Activated CD8-positive, alpha-beta memory T cell treated with anti-CD3 and anti-CD28 coated beads for 4 hours (primary cell): ENCODE data around the gene ZDHHC14.
"Not testable (repeated sequence)": the region's sequence is repeated elsewhere in the genome, so short reads cannot be mapped to it uniquely, and the experiment has no call there.

Experiments used
- DNase-seq, 2 donors: peaks; one replicate each; pipeline ENCODE4 v3.0.0-alpha.2; 2020; ENCODE audit warnings: low read depth in 2 of 2

ZDHHC14 gene

GRCh38 chr6:157380458-157380778 is 572 bp upstream of the ZDHHC14 start:
- DNase-seq: no peak

GRCh38 chr6:157381631-157382621 is 936 bp downstream of the ZDHHC14 start:
- DNase-seq: peak; percentile 35

GRCh38 chr6:157382821-157383220 is 1.8 kb downstream of the ZDHHC14 start:
- no peak for DNase-seq

- DNase-seq: no peak
These were observed 2.5 kb downstream of the ZDHHC14 start for GRCh38 chr6:157383471-157383870.

- not testable (repeated sequence) for DNase-seq
These were observed 4.0 kb downstream of the ZDHHC14 start for GRCh38 chr6:157384962-157385361.

- no peak for DNase-seq
These were observed 4.5 kb downstream of the ZDHHC14 start for GRCh38 chr6:157385482-157385881.

- DNase-seq: no peak
These were observed 5.0 kb downstream of the ZDHHC14 start for GRCh38 chr6:157386023-157386422.

- no peak for DNase-seq
These were observed 5.5 kb downstream of the ZDHHC14 start for GRCh38 chr6:157386454-157386853.

- DNase-seq: no peak
These were observed 7.9 kb downstream of the ZDHHC14 start for GRCh38 chr6:157388924-157389323.

- DNase-seq: no peak
These were observed 9.5 kb downstream of the ZDHHC14 start for GRCh38 chr6:157390273-157391060.

GRCh38 chr6:157392927-157393668 is 12.1 kb downstream of the ZDHHC14 start:
- DNase-seq: no peak

GRCh38 chr6:157393669-157394327 is 12.8 kb downstream of the ZDHHC14 start:
- no peak for DNase-seq

GRCh38 chr6:157395199-157395598 is 14.2 kb downstream of the ZDHHC14 start:
- DNase-seq: not testable (repeated sequence)

- DNase-seq: no peak
These were observed 15.0 kb downstream of the ZDHHC14 start for GRCh38 chr6:157396026-157396425.

- DNase-seq: no peak
These were observed 16.7 kb downstream of the ZDHHC14 start for GRCh38 chr6:157397660-157398059.

GRCh38 chr6:157398151-157398550 is 17.2 kb downstream of the ZDHHC14 start:
- DNase-seq: no peak

GRCh38 chr6:157400676-157401075 is 19.7 kb downstream of the ZDHHC14 start:
- DNase-seq: no peak

GRCh38 chr6:157401734-157402338 is 20.8 kb downstream of the ZDHHC14 start:
- no peak for DNase-seq

GRCh38 chr6:157402996-157403685 is 22.2 kb downstream of the ZDHHC14 start:
- DNase-seq: no peak

- no peak for DNase-seq
These were observed 22.7 kb downstream of the ZDHHC14 start for GRCh38 chr6:157403686-157404051.

GRCh38 chr6:157405986-157406385 is 25.0 kb downstream of the ZDHHC14 start:
- no peak for DNase-seq
